ENCODE results near the gene HEPACAM.
"Not testable (repeated sequence)": the region's sequence is repeated elsewhere in the genome, so short reads cannot be mapped to it uniquely, and the experiment has no call there.

Gene HEPACAM, protein sequence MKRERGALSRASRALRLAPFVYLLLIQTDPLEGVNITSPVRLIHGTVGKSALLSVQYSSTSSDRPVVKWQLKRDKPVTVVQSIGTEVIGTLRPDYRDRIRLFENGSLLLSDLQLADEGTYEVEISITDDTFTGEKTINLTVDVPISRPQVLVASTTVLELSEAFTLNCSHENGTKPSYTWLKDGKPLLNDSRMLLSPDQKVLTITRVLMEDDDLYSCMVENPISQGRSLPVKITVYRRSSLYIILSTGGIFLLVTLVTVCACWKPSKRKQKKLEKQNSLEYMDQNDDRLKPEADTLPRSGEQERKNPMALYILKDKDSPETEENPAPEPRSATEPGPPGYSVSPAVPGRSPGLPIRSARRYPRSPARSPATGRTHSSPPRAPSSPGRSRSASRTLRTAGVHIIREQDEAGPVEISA

GRCh38 chr11:124935548-124936514, at the start of gene HEPACAM:
HEPACAM (minus strand) TSS chr11:124936047; CDS start chr11:124936006, 41 bp downstream.
- Histone ChIP-seq H3K27ac (ENCODE audit: low read depth, low read length) (peak within 1 kb of the TSS; percentile 52), H3K4me3 (ENCODE audit: low read depth, low read length) (peak within 1 kb of the TSS; percentile 40; the same call in 1 of the 2 replicates), H3K79me2 (ENCODE audit: control insufficient read depth, insufficient read depth, low read length, unreplicated experiment) (no peaks in the 10 kb centered on the region), H3K27me3 (ENCODE audit: insufficient read depth, low read length) (no peaks in the 10 kb centered on the region), H3K4me1 (ENCODE audit: control insufficient read depth, insufficient read depth, low read length, unreplicated experiment) (peaks cover 17% of the 10 kb centered on the region), H3K36me3 (ENCODE audit: insufficient read depth, low read length) (no peaks in the 10 kb centered on the region), H2AFZ (ENCODE audit: low read length, unreplicated experiment) (peak within 1 kb of the TSS; percentile 67)

- H3K27me3 ChIP-seq (ENCODE audit: insufficient read depth, low read length), result no peaks in the 10 kb centered on the region
- H3K36me3 ChIP-seq (ENCODE audit: insufficient read depth, low read length), result peaks cover 12% of the 10 kb centered on the region
- H2AFZ ChIP-seq (ENCODE audit: low read length, unreplicated experiment), result no peak overlapping the region
- no peaks in the 10 kb centered on the region for H3K4me1 ChIP-seq (ENCODE audit: control insufficient read depth, insufficient read depth, low read length, unreplicated experiment)
- H3K27ac ChIP-seq (ENCODE audit: low read depth, low read length), result no peak overlapping the region
- no peaks in the 10 kb centered on the region for H3K79me2 ChIP-seq (ENCODE audit: control insufficient read depth, insufficient read depth, low read length, unreplicated experiment)
- no peak overlapping the region for H3K4me3 ChIP-seq (ENCODE audit: low read depth, low read length)
Observed at GRCh38 chr11:124984512-124984854, 48.6 kb upstream of the HEPACAM start.

DNA sequence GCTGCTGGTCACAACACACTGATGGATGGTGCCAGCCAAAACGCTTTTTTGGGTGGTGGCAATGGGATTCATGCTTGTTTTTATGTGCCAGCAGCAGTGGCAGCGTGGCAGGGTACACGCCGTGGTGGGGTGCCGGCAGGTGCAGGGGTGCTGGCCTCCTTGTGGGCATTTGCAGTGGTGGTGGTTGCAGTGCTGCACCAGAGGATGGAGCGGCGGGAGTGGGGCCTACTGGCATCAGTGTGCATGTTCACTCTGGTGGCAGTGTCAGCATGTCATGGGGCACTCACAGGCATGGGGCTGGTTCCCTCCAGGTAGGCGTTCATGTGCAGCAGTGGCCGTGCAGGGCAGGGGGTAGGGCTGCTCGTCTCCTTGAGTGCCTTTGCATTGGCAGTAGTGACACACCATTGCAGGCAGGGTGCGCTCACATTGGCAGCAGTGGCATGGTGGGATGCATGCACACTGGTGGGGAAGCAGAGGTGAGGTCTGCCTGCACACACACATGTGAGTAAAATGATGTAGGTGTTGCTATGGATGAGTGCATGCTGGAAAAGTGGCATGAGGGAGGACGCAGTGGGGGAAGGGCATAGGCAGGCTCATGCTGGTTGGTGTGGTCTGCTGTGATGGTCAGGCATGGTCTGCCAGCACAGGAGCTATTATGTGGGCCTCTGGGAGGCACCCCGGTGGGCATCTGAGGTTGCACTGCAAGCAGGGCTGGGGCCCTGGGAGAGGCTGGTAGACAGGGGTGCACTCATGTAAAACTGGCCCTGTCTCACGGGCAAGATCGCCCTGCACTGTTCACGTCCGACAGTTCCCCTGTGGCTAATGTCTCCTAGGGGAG, 48.0 kb upstream of the HEPACAM start:
- H3K36me3 ChIP-seq (ENCODE audit: insufficient read depth, low read length), result peaks cover 12% of the 10 kb centered on the region
- no peaks in the 10 kb centered on the region for H3K4me1 ChIP-seq (ENCODE audit: control insufficient read depth, insufficient read depth, low read length, unreplicated experiment)
- no peak overlapping the region for H2AFZ ChIP-seq (ENCODE audit: low read length, unreplicated experiment)
- no peak overlapping the region for H3K27ac ChIP-seq (ENCODE audit: low read depth, low read length)
- no peaks in the 10 kb centered on the region for H3K79me2 ChIP-seq (ENCODE audit: control insufficient read depth, insufficient read depth, low read length, unreplicated experiment)
- no peaks in the 10 kb centered on the region for H3K27me3 ChIP-seq (ENCODE audit: insufficient read depth, low read length)
- no peak overlapping the region for H3K4me3 ChIP-seq (ENCODE audit: low read depth, low read length)

GRCh38 chr11:124982043-124982442, 46.2 kb upstream of the HEPACAM start:
- no peak overlapping the region for H3K4me3 ChIP-seq (ENCODE audit: low read depth, low read length)
- no peaks in the 10 kb centered on the region for H3K4me1 ChIP-seq (ENCODE audit: control insufficient read depth, insufficient read depth, low read length, unreplicated experiment)
- no peaks in the 10 kb centered on the region for H3K79me2 ChIP-seq (ENCODE audit: control insufficient read depth, insufficient read depth, low read length, unreplicated experiment)
- H3K36me3 ChIP-seq (ENCODE audit: insufficient read depth, low read length), result peaks cover 6% of the 10 kb centered on the region; the same call in 1 of the 2 replicates
- no peaks in the 10 kb centered on the region for H3K27me3 ChIP-seq (ENCODE audit: insufficient read depth, low read length)
- H3K27ac ChIP-seq (ENCODE audit: low read depth, low read length), result no peak overlapping the region
- H2AFZ ChIP-seq (ENCODE audit: low read length, unreplicated experiment), result no peak overlapping the region

- Histone ChIP-seq H3K79me2 (ENCODE audit: control insufficient read depth, insufficient read depth, low read length, unreplicated experiment) (no peaks in the 10 kb centered on the region), H3K36me3 (ENCODE audit: insufficient read depth, low read length) (peaks cover 4% of the 10 kb centered on the region; the same call in 1 of the 2 replicates), H3K27me3 (ENCODE audit: insufficient read depth, low read length) (no peaks in the 10 kb centered on the region), H3K4me1 (ENCODE audit: control insufficient read depth, insufficient read depth, low read length, unreplicated experiment) (no peaks in the 10 kb centered on the region), H2AFZ (ENCODE audit: low read length, unreplicated experiment) (no peak overlapping the region), H3K27ac (ENCODE audit: low read depth, low read length) (no peak overlapping the region), H3K4me3 (ENCODE audit: low read depth, low read length) (no peak overlapping the region)
Observed at GRCh38 chr11:124978316-124978715, 42.5 kb upstream of the HEPACAM start.

DNA sequence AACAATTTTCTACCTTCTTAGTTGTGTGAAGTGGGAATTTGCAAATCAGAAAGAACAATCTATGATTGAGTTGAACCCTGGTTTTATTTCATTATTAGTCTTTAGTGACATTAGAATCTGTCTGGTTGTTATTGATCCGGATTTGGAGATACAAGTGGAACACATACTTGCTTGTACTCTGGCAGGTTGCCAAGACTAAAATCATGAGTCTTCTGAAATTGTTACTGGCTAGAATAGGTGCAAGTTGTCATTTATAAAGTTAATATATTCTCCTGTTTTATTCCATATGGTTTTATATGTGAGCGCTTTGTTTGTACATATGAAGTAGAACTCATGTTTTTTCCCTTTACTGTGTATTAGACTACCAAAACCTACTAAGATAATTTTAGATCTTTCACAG, 41.2 kb upstream of the HEPACAM start:
- peaks cover 4% of the 10 kb centered on the region; the same call in 1 of the 2 replicates for H3K36me3 ChIP-seq (ENCODE audit: insufficient read depth, low read length)
- no peak overlapping the region for H3K27ac ChIP-seq (ENCODE audit: low read depth, low read length)
- H3K4me1 ChIP-seq (ENCODE audit: control insufficient read depth, insufficient read depth, low read length, unreplicated experiment), result no peaks in the 10 kb centered on the region
- H2AFZ ChIP-seq (ENCODE audit: low read length, unreplicated experiment), result no peak overlapping the region
- no peaks in the 10 kb centered on the region for H3K79me2 ChIP-seq (ENCODE audit: control insufficient read depth, insufficient read depth, low read length, unreplicated experiment)
- H3K27me3 ChIP-seq (ENCODE audit: insufficient read depth, low read length), result no peaks in the 10 kb centered on the region
- H3K4me3 ChIP-seq (ENCODE audit: low read depth, low read length), result no peak overlapping the region

DNA sequence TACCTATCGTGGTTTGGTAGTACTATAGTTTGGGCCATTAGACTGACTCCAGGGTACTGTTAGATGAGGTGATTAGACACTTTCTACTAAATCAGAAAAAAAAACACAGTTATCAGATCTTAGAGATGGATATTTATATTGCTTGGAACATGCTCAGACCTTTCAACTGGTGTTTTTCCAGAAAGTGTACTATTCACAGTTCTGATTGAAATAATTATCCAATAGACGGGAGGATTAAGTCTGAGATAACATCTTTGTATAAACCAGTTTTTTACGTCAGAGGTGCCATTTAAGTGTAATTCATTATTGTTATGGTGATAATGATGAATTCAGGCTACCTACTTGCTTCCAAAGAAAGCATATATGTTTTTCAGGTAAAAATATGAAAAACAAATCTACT, 40.7 kb upstream of the HEPACAM start:
- H3K27me3 ChIP-seq (ENCODE audit: insufficient read depth, low read length), result no peaks in the 10 kb centered on the region
- H3K4me1 ChIP-seq (ENCODE audit: control insufficient read depth, insufficient read depth, low read length, unreplicated experiment), result no peaks in the 10 kb centered on the region
- H3K4me3 ChIP-seq (ENCODE audit: low read depth, low read length), result no peak overlapping the region
- no peak overlapping the region for H2AFZ ChIP-seq (ENCODE audit: low read length, unreplicated experiment)
- H3K36me3 ChIP-seq (ENCODE audit: insufficient read depth, low read length), result peaks cover 4% of the 10 kb centered on the region; the same call in 1 of the 2 replicates
- no peak overlapping the region for H3K27ac ChIP-seq (ENCODE audit: low read depth, low read length)
- H3K79me2 ChIP-seq (ENCODE audit: control insufficient read depth, insufficient read depth, low read length, unreplicated experiment), result no peaks in the 10 kb centered on the region

GRCh38 chr11:124971810-124972209, 36.0 kb upstream of the HEPACAM start:
- Histone ChIP-seq H3K4me1 (ENCODE audit: control insufficient read depth, insufficient read depth, low read length, unreplicated experiment) (no peaks in the 10 kb centered on the region), H3K27me3 (ENCODE audit: insufficient read depth, low read length) (no peaks in the 10 kb centered on the region), H2AFZ (ENCODE audit: low read length, unreplicated experiment) (no peak overlapping the region), H3K36me3 (ENCODE audit: insufficient read depth, low read length) (no peaks in the 10 kb centered on the region), H3K27ac (ENCODE audit: low read depth, low read length) (no peak overlapping the region), H3K79me2 (ENCODE audit: control insufficient read depth, insufficient read depth, low read length, unreplicated experiment) (no peaks in the 10 kb centered on the region), H3K4me3 (ENCODE audit: low read depth, low read length) (no peak overlapping the region)

DNA sequence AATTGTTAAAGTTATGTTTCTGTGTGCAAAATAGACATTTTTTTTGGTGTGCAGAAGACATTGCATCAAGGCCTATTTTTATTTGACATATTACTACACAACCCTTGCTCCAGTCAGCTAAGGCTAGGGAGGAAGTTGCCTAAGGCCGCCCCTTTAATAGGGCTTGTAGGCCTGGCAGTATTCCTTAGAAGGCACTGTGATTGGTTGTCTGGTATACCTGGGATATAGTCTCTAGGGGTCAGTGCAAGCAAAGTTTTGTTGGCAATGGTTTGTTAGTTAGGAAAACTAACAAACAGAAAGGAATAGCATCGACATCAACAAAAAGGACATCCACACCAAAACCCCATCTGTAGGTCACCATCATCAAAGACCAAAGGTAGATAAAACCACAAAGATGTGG, 35.1 kb upstream of the HEPACAM start:
- no peak overlapping the region for H2AFZ ChIP-seq (ENCODE audit: low read length, unreplicated experiment)
- no peaks in the 10 kb centered on the region for H3K79me2 ChIP-seq (ENCODE audit: control insufficient read depth, insufficient read depth, low read length, unreplicated experiment)
- H3K27ac ChIP-seq (ENCODE audit: low read depth, low read length), result no peak overlapping the region
- no peak overlapping the region for H3K4me3 ChIP-seq (ENCODE audit: low read depth, low read length)
- no peaks in the 10 kb centered on the region for H3K36me3 ChIP-seq (ENCODE audit: insufficient read depth, low read length)
- H3K27me3 ChIP-seq (ENCODE audit: insufficient read depth, low read length), result no peaks in the 10 kb centered on the region
- H3K4me1 ChIP-seq (ENCODE audit: control insufficient read depth, insufficient read depth, low read length, unreplicated experiment), result no peaks in the 10 kb centered on the region

DNA sequence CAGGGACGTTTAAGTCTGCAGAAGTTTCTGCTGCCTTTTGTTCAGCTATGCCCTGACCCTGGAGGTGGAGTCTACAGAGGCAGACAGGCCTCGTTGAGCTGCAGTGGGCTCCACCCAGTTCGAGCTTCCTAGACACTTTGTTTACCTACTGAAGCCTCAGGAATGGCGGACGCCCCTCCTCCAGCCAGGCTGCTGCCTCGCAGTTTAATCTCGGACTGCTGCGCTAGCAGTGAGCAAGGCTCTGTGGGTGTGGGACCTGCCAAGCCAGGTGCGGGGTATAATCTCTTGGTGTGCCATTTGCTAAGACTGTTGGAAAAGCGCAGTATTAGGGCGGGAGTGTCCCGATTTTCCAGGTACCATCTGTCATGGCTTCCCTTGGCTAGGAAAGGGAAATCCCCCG, 32.4 kb upstream of the HEPACAM start:
- H2AFZ ChIP-seq (ENCODE audit: low read length, unreplicated experiment); H3K4me3 ChIP-seq (ENCODE audit: low read depth, low read length); H3K79me2 ChIP-seq (ENCODE audit: control insufficient read depth, insufficient read depth, low read length, unreplicated experiment); H3K36me3 ChIP-seq (ENCODE audit: insufficient read depth, low read length); H3K4me1 ChIP-seq (ENCODE audit: control insufficient read depth, insufficient read depth, low read length, unreplicated experiment); H3K27me3 ChIP-seq (ENCODE audit: insufficient read depth, low read length); H3K27ac ChIP-seq (ENCODE audit: low read depth, low read length): not testable (repeated sequence)
